ENCODE results near the gene CFAP46. TPM values are rescaled to one million over a fixed set of nuclear protein-coding genes. Genes with fewer than 3 reads are reported as not detected.

Gene CFAP46
- total and polyA plus RNA-seq, 2 of the 8 experiments (the other 6 are each of a cell fraction or from before 2014, with no cell fraction given) = 2.6 to 4.8 TPM

DNA sequence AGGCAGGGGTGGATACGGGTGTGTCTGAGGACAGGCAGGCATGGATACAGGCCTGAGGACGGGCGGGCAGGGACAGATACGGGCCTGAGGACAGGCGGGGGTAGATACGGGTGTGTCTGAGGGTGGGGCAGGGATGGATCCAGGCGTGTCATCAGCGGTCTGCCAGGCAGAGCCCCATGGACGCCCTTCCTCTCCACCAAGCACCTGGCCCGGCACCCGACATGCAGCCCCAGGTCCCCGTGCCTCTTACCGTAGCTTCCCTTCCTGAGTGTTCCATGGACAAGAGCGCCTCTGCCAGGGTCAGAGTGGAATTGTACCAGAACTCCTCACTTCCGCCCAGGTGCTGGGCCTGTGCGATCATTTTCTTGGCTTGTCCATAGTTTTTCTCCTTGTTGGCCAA, 81.8 kb downstream of the CFAP46 start:
- H4K8ac ChIP-seq (ENCODE audit: extremely low read depth, insufficient read depth, low read length) = peak overlapping the region; percentile 79; the same call in 1 of the 2 replicates
- no peak overlapping the region for H3K4ac ChIP-seq (replicated peaks; ENCODE audit: insufficient read length, low read depth, low read length)
- FAIRE-seq = no peak
- no peak overlapping the region for H4K5ac ChIP-seq (ENCODE audit: insufficient read length, low read depth, low read length)
- no peak overlapping the region for H3K23ac ChIP-seq (ENCODE audit: insufficient read length)
- POLR2A ChIA-PET (ENCODE audit: partially characterized antibody) = interaction anchor here (1.1 to 1.2 kb wide), 2 partner anchors 10 to 22 kb away, joined by 3 read pairs; no protein-coding TSS in a partner anchor
- no peak overlapping the region for H3K18ac ChIP-seq (ENCODE audit: extremely low read depth, low read length)
- no peak overlapping the region for H3K56ac ChIP-seq (replicated peaks; ENCODE audit: insufficient read length, low read depth, low read length)
- no peaks in the 10 kb centered on the region for H3K9me3 ChIP-seq (ENCODE audit: insufficient read depth in 2 of 2, low read depth in 1 of 2, low read length in 1 of 2)
- no peaks in the 10 kb centered on the region for H3K23me2 ChIP-seq (ENCODE audit: low read depth, low read length)
- no peak overlapping the region for H2AK5ac ChIP-seq (ENCODE audit: low read depth, low read length)
- H2BK20ac ChIP-seq (ENCODE audit: low read length) = 0 out of 2 replicates have a peak overlapping the region, but pooled peaks have one; percentile 87
- WGBS, 2 experiments (ENCODE audit: extremely low coverage in 1 of 2, insufficient coverage in 1 of 2, insufficient read length in 1 of 2, insufficient replicate concordance in 2 of 2, low coverage in 1 of 2, low lambda C conversion rate in 2 of 2, missing lambda C conversion rate in 1 of 2) = 84% methylated on average over 15 of the region's 16 CpGs; no CpG with 5 or more reads in 1 of the 2 experiments
- H2BK12ac ChIP-seq (ENCODE audit: low read depth, low read length) = no peak overlapping the region
- H3K79me1 ChIP-seq (ENCODE audit: low read depth, low read length) = no peaks in the 10 kb centered on the region
- H2BK5ac ChIP-seq (ENCODE audit: low read depth, low read length) = 0 out of 2 replicates have a peak overlapping the region, but pooled peaks have one; percentile 1
- H3K4me3 ChIP-seq (ENCODE audit: extremely low read depth in 1 of 4, insufficient read depth in 2 of 4, low read depth in 3 of 4, low read length in 4 of 4) = no peak overlapping the region
- no peaks in the 10 kb centered on the region for H4K20me1 ChIP-seq (replicated peaks in 1 of 2; ENCODE audit: control insufficient read depth in 1 of 2, insufficient read depth in 2 of 2, low read length in 2 of 2)
- no peak overlapping the region for H4K91ac ChIP-seq (replicated peaks; ENCODE audit: insufficient read length, low read length)
- no peak overlapping the region for H3K4me2 ChIP-seq (ENCODE audit: insufficient read depth in 1 of 2, low read depth in 2 of 2, low read length in 2 of 2)
- H3K36me3 ChIP-seq (ENCODE audit: control insufficient read depth in 2 of 4, insufficient read depth in 4 of 4, low read length in 3 of 4) = no peaks in the 10 kb centered on the region
- H3K14ac ChIP-seq (ENCODE audit: insufficient read length) = no peak overlapping the region
- H3K4me1 ChIP-seq (replicated peaks in 1 of 4; ENCODE audit: control insufficient read depth in 3 of 4, insufficient read depth in 4 of 4, low read length in 3 of 4) = peaks cover 0 to 6% (median 3%) of the 10 kb centered on the region in 4 experiments; a peak in 4 of 7 replicates
- H2BK15ac ChIP-seq (ENCODE audit: low read length) = no peak overlapping the region
- no peak overlapping the region for H3K27ac ChIP-seq (ENCODE audit: low read depth, low read length)
- DNase-seq (ENCODE audit: low read depth in 1 of 2, low spot score in 2 of 2) = peak in 1 of 2 experiments; percentile 49
- CTCF ChIA-PET (ENCODE audit: partially characterized antibody) = interaction anchor here (0.7 to 4.1 kb wide), 24 partner anchors 8 to 396 kb away, joined by 3 to 18 read pairs (median 4); no protein-coding TSS in a partner anchor
- H2BK120ac ChIP-seq (replicated peaks; ENCODE audit: low read depth, low read length) = no peak overlapping the region
- H3K9ac ChIP-seq (replicated peaks in 1 of 4; ENCODE audit: extremely low read depth in 1 of 4, low read depth in 3 of 4, low read length in 3 of 4) = no peak overlapping the region
- H3K79me2 ChIP-seq (ENCODE audit: control insufficient read depth in 1 of 2, insufficient read depth in 2 of 2, low read length in 2 of 2) = no peaks in the 10 kb centered on the region
- TF ChIP-seq SIX5 (IDR thresholded peaks at IDR 0.05; ENCODE audit: low read depth, low read length) = no peak
- TF ChIP-seq, protein P1, sequence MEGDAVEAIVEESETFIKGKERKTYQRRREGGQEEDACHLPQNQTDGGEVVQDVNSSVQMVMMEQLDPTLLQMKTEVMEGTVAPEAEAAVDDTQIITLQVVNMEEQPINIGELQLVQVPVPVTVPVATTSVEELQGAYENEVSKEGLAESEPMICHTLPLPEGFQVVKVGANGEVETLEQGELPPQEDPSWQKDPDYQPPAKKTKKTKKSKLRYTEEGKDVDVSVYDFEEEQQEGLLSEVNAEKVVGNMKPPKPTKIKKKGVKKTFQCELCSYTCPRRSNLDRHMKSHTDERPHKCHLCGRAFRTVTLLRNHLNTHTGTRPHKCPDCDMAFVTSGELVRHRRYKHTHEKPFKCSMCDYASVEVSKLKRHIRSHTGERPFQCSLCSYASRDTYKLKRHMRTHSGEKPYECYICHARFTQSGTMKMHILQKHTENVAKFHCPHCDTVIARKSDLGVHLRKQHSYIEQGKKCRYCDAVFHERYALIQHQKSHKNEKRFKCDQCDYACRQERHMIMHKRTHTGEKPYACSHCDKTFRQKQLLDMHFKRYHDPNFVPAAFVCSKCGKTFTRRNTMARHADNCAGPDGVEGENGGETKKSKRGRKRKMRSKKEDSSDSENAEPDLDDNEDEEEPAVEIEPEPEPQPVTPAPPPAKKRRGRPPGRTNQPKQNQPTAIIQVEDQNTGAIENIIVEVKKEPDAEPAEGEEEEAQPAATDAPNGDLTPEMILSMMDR (IDR thresholded peaks at IDR 0.05; ENCODE audit: control extremely low read depth in 1 of 3, insufficient read depth in 1 of 3, low read depth in 1 of 3, low read length in 3 of 3) = peak; percentile 46 to 61 (median 51)
- no peak for TF ChIP-seq CEBPB (IDR thresholded peaks at IDR 0.05; ENCODE audit: low read depth, low read length)
- no peak for TF ChIP-seq CTBP2 (IDR thresholded peaks at IDR 0.05; ENCODE audit: borderline replicate concordance, insufficient read depth, insufficient read length, low read length)
- no peak for TF ChIP-seq POLR2A (IDR thresholded peaks at IDR 0.05; ENCODE audit: control extremely low read depth in 1 of 2, low read depth in 2 of 2, low read length in 2 of 2)
- no peak for TF ChIP-seq JUND (IDR thresholded peaks at IDR 0.05; ENCODE audit: low read length)
- TF ChIP-seq RAD21 (IDR thresholded peaks at IDR 0.05 in 1 of 2, conservative IDR thresholded peaks at IDR 0.05 in 1 of 2; ENCODE audit: low read depth in 2 of 2, low read length in 2 of 2) = peak; percentile 55 to 74
- H2AFZ ChIP-seq (ENCODE audit: low read length) = no peak overlapping the region
- H3K27me3 ChIP-seq (replicated peaks in 1 of 4; ENCODE audit: control insufficient read depth in 3 of 4, extremely low read depth in 1 of 4, insufficient read depth in 3 of 4, low read length in 3 of 4) = no peaks in the 10 kb centered on the region; a peak in 1 of 7 replicates
